Activated CD4-positive, CD25-positive, alpha-beta regulatory T cell (primary cell): ENCODE data around the gene DKK1.
"Not testable (repeated sequence)": the region's sequence is repeated elsewhere in the genome, so short reads cannot be mapped to it uniquely, and the experiment has no call there.

Source experiments
- DNase-seq, 4 experiments: peaks; one replicate each; lab custom pipeline; 2025; lab: John Stamatoyannopoulos, UW

The DKK1 gene

DNA sequence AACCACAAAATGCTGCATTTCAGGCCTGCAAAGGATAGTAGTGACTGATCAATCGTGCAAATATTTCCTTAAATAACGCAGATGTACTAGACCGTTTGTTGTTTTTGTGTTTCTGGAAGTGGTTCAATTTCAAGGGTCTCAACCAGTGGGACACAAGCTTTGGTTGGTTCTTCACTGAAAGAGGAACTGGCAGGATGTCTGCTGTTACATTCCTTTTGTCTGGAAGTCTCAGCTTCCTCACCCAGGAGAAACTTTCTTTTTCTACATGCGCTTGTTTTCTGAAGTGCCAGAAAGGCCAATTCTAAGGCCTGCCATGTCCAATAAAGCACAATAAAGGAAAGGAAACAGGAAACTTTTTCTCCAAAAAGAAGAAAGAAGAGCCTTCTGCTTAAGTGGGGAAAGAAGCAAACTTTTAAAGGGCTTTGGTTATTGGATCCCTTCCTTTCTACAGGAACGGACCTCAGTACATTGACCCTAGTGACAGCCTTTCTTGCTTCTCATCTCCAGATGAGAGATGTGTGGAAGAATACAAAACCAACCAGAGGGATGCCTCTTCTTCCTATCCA lies 4.1 kb downstream of the DKK1 start:
- DNase-seq, result no peak

DNA sequence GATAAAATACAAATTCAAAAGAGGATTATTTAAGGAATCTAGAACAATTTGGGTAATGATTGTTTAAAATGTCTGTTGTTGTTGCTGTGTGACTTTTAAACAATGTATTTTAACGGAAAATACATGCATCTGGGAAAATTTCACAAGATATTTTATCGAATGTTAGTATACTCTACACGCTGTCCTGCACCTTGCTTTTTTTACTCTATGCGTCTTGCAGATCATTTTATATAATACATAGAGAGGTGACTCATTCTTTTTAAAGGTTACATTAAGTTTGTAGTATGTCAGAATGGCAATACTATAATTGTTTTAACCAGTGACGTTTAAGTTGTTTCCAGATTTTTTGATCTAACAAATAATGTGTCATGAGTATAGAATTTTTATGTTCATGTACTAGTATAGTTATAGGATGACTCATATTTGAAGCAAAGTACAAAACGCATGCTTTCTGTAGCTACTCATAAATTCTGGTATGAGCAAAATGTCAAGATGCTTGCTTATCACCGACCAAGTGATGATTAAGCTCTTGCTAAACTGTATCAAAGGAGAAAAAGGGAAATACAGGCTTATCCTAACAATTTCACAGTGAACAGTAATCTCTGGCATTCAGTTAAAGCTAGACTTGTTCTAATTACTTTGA lies 4.9 kb downstream of the DKK1 start:
- no peak for DNase-seq

GRCh38 chr10:52319926-52320325 lies 5.8 kb downstream of the DKK1 start:
- DNase-seq, result no peak

- DNase-seq, result no peak
These were observed 8.2 kb downstream of the DKK1 start for GRCh38 chr10:52322323-52322722.

- no peak for DNase-seq
These were observed 8.9 kb downstream of the DKK1 start for GRCh38 chr10:52322936-52323335.

GRCh38 chr10:52326382-52326781 lies 12.3 kb downstream of the DKK1 start:
- DNase-seq, result no peak

- no peak for DNase-seq
These were observed 17.7 kb downstream of the DKK1 start for GRCh38 chr10:52331638-52332364.

GRCh38 chr10:52332815-52333214 lies 18.7 kb downstream of the DKK1 start:
- DNase-seq, result no peak

DNA sequence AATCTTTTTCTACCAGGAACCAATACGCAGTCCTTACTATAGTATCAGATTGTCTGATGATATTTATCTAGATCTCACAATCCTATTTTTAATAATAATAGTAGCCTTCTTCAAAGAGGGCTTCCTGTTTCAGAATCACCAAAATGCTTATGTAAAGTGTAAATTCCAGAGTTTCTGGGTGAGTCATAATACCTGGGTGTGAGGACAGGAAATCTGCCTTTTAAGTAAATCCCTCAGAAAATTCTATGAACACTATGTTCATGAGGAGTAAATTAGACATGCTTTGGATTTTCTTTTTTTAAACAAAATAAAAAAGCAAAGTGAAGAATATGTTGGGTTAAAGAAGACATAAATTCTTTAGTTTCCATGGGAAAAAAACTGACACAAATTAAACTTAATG lies 20.5 kb downstream of the DKK1 start:
- DNase-seq, result no peak

- no peak for DNase-seq
These were observed 21.6 kb downstream of the DKK1 start for GRCh38 chr10:52335665-52336064.

DNA sequence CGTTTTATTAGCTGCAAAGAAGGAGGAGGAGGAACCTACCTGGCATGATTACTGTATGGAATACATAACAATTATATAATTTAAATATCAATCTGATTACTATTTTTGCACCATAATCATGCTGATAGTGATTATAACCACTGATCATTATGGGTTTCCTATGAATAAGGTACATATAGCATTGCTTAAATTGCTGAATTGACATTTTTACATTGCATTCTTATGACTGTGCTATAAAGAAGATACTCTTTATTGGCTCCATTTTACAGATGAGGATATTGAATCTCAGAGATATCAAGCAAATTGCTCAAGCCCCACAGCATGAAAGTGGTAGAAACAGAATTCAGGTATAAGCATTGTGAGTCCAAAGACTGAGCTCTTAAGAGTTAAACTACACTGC lies 23.1 kb downstream of the DKK1 start:
- no peak for DNase-seq

DNA sequence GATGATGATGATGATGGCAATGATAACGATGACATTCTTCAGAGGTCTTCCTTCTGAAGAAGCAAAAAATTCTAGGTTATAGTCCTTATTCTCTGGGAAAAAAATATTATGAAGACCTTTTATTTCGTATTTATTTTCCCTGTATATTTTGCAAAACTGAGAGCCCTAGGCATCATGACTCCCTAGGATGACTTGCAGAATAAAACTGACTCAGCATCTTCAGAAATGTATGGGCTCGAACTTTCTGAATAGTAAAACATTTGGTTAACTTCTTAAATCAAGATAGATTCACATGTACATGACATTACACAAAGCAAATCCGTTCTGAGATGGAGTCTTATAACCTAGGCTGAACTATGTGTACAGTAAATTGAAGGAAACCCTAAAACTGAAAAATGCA lies 29.4 kb downstream of the DKK1 start:
- no peak for DNase-seq

GRCh38 chr10:52346394-52347326 lies 32.6 kb downstream of the DKK1 start:
- no peak for DNase-seq

GRCh38 chr10:52347327-52347667 lies 33.2 kb downstream of the DKK1 start:
- DNase-seq, result no peak

DNA sequence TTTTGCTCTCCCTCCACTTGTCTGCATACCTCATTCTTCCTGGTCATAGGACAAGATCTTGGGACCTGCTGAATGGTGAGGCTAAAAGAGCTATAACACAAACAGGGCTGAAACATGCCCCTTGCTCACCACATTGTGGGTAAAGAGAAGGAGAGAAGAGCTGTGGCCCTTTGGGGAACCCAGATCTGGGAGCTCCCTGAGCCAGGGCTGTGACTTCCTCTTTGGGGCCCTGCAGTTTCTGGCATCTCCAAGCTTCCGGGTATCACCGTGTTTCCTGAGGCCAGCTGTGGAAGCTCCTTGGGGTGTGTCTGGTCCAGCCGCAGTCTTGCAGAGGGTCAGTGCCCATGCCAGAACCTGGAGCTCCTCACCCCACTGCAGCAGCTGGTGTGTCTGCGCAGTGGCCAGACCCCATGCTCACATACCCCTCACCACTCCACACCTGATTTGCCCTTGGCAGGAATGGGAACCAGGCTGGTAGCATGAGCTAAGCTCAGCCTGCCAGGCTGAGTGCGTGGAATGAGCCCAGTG lies 34.0 kb downstream of the DKK1 start:
- DNase-seq, result no peak

DNA sequence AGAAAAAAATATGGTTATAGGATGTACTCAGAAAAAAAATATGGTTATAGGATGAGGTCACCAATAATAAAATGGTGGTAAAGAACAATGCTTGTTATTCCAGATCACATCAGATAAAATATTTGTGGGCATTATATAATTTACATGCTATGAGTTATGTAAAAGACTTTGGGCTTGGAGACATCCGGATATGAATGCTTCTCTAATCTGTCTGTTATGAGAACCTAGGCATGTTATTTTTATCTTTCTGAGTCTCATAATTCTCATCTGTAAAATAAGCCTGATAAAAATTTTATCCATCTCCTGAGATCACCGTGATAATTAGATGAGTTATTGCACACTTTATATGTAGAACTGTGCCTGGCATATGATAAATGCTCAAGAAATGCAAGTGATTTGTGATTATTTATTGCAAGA lies 37.8 kb downstream of the DKK1 start:
- no peak for DNase-seq

DNA sequence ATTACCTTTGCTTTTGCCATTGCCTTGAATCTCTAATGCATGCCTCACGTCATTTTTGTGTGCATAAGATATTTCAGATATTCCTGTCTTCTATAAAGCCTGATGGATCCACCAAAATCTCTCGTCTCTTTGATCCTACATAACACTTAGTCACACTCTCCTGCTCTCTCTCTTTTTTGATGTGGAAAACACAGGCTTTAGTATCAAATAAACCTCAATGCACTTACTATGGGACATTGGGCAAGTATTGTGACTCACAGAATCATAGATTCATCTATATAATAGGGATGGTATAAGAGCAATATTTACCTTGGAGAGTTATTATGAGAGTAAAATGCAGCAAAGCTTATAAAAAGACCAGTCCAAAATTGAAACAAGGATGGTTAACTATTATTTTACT lies 39.1 kb downstream of the DKK1 start:
- DNase-seq, result no peak

DNA sequence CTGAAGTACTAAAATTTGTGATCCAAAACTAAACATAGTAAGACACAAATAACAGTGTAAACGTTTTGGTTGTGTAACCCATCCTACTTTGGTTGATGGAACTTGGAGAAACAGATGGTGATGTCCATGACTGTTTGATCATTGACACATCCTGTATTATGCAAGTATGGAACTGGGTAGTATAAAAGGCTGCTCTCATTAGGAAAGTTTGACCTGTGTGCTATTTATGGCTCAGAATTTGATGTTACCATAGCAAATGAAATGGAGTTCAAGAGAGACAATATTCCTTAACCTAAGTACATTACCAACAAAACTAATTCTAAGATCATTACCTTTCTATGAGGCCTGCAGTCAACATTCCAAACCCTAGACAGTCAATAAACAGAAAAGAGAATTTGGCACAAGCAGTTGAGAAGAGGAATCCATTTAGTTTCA lies 39.9 kb downstream of the DKK1 start:
- DNase-seq, result no peak

- DNase-seq, result no peak
These were observed 43.9 kb downstream of the DKK1 start for GRCh38 chr10:52357971-52358370.

GRCh38 chr10:52359441-52359840 lies 45.4 kb downstream of the DKK1 start:
- DNase-seq, result no peak

DNA sequence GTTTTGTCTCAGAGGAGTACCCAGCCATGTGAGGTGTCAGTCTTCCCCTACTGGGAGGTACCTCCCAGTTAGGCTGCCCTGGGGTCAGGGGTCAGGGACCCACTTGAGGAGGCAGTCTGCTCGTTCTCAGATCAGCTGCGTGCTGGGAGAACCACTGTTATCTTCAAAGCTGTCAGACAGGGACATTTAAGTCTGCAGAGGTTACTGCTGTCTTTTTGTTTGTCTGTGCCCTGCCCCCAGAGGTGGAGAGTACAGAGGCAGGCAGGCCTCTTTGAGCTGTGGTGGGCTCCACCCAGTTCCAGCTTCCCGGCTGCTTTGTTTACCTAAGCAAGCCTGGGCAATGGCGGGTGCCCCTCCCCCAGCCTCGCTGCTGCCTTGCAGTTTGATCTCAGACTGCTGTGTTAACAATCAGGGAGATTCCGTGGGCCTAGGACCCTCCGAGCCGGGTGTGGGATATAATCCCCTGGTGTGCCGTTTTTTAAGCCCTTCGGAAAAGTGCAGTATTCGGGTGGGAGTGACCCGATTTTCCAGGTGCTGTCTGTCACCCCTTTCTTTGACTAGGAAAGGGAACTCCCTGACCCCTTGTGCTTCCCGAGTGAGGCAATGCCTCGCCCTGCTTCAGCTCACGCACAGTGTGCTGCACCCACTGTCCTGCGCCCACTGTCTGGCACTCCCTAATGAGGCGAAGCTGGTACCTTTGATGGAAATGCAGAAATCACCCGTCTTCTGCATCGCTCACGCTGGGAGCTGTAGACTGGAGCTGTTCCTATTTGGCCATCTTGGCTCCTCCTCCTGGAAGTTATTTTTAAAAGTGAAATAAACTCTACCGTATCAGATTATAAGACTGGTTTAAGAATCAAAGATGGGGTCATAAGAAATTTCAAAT lies 51.7 kb downstream of the DKK1 start:
- DNase-seq, result not testable (repeated sequence)
